Measurements from ENCODE around the gene DCAF17.

DNA sequence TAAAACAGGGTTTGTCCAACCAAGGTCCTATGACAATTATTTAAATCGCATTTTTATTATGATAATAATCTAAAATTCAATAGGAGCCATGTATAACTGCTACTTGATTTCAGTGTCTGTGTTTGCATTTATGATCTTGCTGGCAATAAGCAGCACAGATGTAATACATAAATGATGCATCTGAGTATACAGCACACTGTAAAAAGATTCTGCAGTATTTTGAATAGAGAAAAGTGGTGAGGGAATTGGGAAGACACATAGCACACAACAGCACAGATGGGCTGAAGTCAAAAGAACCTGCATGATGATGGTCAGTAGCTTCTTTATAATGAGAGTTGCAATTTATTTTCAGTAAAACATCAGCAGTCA lies 26.4 kb upstream of the DCAF17 start:
- TF ChIP-seq, protein P1, sequence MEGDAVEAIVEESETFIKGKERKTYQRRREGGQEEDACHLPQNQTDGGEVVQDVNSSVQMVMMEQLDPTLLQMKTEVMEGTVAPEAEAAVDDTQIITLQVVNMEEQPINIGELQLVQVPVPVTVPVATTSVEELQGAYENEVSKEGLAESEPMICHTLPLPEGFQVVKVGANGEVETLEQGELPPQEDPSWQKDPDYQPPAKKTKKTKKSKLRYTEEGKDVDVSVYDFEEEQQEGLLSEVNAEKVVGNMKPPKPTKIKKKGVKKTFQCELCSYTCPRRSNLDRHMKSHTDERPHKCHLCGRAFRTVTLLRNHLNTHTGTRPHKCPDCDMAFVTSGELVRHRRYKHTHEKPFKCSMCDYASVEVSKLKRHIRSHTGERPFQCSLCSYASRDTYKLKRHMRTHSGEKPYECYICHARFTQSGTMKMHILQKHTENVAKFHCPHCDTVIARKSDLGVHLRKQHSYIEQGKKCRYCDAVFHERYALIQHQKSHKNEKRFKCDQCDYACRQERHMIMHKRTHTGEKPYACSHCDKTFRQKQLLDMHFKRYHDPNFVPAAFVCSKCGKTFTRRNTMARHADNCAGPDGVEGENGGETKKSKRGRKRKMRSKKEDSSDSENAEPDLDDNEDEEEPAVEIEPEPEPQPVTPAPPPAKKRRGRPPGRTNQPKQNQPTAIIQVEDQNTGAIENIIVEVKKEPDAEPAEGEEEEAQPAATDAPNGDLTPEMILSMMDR (IDR thresholded peaks at IDR 0.05; ENCODE audit: poor library complexity, severe bottlenecking): no peak
- TF ChIP-seq MXI1 (conservative IDR thresholded peaks at IDR 0.05; ENCODE audit: poor library complexity, severe bottlenecking) (no peak), TAF1 (IDR thresholded peaks at IDR 0.05; ENCODE audit: low read depth) (no peak), EZH2 (IDR thresholded peaks at IDR 0.05; ENCODE audit: borderline replicate concordance, insufficient read depth, low read length, poor library complexity, severe bottlenecking) (no peak)
